ENCODE results near the gene EXOC7.

The EXOC7 gene

DNA sequence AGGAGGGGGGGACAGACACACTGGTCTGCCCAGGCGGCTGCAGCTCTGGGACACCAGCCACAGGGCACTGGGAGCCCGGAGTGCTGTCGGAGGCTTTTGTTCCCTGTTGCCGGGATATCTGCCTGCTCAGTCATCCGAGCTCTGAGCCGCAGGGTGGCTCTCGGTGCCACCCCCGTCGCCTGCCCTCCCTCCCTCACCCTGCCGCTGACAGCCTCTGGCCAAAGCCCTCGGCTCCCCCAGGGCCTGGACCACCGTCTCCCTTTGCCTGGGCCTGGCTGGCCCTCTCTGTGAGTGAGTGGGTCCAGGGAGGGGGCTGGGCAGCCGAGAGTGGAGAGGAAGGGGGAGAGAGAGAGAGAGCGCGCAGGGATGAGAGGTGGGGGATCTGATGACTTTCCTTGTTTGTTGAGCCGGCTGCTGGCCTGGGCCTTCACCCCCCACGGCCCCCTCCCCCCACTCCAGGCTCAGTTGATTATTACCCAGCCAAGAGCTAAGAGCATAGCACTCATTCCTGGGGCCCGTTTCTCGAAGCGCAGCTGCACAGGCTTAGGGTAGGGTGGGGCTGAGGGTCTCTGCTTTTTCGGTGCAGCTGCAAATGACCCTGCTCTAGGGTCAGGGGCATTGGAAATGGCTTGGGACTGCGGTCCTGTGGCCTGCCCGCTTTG lies 34.8 kb upstream of the EXOC7 start:
- DNase-seq (ENCODE audit: low read depth in 2 of 2): no peak

DNA sequence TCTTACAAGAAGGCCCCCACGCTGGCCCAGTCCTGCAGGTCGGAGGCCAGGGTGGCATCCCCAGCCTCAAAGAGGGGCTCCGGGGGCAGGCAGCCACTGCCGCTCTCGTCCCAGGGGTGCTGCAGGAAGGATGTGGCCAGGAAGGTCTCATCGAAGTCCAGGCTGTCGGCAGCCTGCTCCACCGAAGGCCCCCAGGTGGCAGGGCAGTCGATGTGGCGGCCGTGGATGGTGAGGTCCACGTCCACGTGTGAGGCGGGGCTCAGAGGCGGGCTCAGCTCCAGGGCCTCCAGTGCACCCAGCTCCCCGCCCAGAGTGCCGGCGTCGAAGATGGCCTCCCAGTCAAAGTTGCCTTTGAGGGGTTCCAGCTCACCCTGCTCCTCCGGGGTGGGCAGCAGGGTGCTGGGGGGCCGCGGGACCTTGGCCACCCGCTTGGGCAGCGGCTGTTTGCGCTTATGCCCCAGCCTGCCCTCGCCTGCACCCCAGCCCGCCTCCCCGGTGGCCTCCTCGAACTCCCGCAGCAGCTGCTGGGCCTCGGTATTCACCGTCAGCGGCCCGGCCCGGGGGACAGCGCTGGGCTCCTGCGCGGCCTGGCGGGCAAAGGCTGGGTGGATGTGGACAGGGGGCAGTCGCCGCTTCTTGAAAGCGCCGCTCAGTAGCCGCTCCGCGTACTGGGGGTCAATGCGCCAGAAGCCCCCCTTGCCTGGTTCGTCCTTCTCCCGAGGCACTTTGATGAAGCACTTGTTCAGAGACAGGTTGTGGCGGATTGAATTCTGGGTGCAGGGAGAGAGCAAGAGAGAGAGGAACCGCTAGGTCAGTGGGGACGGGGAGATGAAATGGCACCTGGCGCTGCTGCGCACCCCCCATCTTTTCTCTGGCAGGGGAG lies 34.0 kb upstream of the EXOC7 start:
- no peak for DNase-seq (ENCODE audit: low read depth in 2 of 2)

DNA sequence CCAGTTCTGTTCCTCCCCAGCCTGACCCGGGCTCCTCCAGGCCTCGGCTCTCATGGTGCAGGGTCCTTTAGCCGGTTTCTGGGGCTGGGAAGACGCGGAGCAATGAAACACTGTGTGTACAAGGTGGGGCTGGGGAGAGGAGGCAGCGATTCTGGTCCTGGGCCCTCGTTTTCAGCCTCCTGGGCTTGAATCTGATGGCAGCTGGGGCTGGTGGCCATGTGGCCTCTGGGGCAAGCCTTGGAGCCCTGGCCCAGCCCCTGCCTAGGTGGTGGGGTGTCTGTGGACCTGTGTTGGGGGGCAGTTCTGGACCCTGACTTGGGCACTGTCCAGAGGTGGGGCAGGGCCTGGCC lies 33.4 kb upstream of the EXOC7 start:
- no peak for DNase-seq (ENCODE audit: low read depth in 2 of 2)

DNA sequence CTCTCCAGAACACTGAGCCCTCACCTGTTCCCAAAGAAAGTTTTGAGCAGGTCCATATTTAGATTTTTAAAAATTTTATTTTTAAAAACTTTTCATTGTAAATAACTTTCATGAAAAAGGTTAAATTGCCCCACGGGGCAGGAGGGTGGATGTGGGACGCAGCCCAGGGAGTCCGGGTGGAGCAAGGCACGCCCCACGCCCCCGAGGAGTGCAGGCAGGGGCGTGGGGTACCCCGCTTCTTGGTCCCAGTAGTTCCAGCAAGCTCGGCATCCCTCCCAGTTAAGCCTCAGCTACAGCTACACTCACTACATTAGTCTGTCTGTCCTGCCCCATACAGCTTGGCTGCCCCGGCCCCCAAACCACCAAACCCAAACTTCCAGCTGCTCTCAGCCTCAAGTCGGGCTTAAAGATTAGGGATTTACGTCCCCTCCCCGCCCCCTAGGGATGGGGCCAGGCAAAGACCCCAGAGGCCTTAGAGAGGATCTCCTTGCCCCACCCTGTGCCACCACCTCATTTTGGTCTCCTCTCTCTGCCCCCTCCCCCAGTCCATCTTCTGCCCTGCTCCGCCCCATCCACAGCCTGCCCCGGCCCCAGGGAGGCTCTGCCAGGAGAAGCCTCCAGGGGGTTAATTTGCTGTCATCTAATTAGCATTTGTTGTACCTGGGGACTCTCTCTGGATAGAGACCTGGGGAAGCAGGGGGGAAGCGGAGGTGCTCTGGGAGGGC lies 32.9 kb upstream of the EXOC7 start:
- no peak for DNase-seq (ENCODE audit: low read depth in 2 of 2)

DNA sequence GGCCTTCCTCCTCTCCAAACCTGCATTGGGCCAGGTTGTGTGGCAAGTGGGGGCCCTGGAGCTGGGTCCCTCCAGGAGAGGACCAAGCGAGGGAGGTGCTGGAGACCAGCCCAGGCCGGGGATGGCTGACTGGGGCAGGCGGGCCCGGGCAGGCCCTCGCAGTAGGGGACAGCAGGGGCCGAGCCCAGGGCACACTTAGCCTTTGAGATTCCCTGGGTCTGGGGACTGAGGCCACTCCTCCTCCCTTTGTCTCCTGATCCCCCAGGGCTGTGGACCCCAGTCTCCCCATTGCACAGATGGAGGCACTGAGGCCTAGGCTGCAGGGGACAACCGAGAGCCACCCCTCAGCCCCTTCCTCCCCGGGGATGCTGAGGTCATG lies 32.2 kb upstream of the EXOC7 start:
- no peak for DNase-seq (ENCODE audit: low read depth in 2 of 2)

DNA sequence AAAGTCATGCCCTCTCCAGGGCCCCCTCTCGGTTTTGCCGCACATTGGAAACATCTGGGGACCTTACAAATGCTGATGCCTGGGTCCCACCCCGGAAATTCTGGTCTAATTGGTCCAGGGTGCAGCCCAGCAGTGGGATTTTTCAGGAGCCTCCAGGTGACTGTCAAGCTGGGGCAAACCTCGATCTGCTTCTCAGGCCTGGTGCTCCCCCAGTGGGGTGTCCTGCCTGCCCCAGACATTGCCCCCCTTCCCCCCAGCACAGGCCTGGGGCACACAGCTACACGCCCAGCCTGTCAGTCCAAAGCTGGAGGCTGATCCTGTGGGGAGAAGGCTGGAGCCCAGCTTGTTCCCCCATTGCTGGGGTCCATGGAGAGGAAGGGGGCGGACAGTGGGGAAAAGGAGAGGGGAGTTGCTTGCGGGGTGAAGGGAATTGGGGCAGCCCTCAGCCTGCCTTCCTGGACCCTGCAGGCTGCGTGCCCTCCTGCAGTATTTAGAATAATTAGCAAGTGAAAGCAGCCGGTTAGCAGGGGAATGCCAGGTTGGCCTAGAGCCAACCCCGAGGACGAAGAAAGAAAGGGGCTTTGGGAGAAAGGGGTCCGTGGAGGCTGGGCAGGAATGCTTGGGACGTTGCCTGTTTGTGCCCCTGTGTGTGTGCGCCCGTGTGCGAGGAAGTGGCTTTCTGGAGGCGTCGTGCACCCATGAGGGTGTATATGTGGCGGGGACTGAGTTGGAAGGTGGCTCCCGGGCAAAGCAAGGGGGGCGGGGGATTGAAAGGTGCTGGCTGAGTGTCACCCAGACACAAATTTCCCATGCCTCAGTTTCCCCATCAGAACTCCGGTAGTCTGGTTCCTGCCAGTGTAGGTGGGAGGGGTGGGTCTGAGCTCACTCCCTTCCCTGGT lies 31.6 kb upstream of the EXOC7 start:
- DNase-seq (ENCODE audit: low read depth in 2 of 2): no peak

DNA sequence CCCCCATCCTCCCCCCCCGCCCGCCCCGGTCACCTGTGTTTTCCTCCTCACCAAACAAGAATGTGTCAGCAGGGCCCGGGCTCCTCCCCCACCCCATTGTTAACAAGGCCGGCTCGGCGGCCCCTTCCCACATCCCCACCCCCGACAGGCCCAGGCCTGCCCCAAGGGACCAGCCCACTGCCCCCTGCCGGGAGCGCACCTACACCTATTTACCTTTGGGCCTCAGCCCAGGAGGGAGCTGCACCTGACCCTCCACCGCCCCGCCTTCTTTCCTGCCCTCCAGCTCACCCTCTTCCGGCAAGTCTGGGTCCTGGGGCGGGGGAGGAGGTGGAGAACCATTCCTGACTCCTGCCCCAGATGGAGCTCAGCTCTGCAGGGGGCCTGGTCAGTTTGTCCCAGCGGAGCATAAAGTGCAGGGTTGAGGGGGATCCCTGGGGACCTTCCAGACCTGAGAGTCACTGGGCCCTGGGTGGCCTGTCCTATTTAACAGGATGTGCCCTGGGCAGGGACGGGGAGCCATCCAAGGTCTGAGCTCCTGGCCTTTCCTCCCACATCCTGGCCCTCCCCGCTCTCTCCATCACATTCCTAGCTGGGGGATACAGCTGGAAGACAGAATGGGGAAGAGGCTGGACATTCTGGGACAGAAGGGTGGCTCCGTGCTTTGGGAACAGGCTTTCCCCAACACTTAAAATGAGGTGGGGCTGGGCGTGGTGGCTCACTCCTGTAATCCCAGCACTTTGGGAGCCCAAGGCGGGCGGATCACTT lies 29.2 kb upstream of the EXOC7 start:
- DNase-seq (ENCODE audit: low read depth in 2 of 2): no peak

DNA sequence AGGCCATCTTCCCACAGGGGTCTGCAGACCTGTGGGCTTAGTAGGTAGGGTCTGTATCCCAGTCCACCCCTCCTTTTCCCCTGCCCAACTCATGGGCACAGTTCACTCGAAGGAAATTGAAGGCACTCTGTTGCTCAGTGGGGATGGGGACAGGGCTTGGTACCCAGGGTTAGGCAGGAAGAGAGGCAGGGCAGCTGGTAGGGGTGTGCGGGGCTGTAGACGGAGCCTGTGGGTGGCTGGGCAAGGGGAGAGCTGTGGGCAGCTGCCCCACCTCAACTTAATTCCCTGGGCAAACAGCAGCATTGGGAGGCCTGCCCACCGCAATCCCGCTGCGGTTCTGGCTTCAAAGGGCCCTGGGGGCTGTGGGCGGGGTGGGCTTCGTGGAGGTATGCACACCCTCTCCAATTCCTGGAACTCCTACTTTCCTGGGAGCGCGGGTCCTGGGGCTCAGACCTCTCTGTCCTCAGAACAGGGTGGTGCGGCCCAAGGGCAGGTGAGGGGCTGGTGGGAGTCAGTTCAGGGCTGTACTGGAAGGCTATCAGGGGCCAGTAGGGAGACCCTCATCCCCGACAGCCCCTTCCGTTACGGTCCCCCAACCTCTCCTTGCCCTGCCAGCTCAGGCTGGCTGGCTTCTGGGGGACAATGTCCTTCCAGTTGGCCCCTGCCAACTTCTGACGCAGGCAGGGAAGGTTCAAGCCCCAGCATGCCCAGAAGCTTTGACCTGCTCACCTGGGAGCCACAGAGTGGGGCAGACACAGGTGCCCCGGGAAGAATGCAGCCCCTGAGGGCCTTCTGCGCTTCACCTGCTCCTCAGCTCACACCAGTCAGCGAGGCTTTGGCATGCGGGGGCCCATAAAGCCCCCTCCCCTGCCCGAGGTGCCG lies 28.3 kb upstream of the EXOC7 start:
- no peak for DNase-seq (ENCODE audit: low read depth in 2 of 2)

DNA sequence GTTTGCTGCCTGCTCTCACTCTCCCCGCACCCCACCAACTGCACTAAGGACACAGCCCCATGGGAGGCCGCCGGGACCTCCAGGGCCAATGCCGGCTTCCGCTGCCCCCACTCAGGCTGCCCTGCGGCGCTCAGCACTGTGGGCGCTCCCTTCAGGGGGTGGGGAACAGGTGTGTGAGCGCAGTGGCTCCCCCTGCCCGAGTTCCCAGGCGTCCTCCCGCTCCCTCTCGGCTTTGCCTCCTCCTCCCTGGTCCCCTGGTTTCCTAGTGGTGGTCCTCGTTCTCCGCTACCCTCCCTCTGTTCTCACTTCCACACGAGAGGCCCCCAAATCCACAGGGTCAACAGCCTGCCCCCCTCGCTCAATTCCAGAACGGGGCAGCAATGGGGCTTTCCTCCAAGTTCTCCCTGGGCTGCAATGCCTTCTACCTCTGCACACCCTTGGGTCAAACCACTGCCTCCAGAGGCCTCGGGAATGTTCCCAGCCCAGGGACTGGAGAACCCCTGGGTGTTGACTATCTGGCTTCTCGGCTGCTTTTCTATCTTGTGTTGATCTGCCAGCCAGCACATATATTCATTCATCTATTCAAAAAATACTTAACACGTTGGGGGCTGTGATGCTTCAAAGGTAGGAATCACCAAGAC lies 27.6 kb upstream of the EXOC7 start:
- no peak for DNase-seq (ENCODE audit: low read depth in 2 of 2)

DNA sequence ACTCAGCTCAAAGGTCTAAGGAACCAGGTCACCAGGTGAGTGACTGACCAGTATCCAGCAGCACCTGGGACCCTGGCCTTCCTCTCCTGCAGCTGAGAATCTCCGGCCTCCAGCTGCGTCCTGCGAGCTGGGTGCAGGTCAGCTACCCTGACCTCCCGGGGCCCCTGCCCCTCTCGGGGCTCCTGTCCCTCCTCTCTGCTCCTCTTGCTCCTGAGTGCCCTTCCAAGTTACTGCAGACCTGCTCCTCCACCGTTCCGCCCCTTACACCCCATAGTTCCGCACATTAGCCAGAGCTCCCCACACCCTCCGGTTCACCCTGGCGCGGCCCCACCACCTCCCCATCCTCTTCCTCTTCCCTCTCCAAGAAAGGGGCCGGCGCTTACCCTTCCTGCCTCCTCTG lies 26.9 kb upstream of the EXOC7 start:
- no peak for DNase-seq (ENCODE audit: low read depth in 2 of 2)

DNA sequence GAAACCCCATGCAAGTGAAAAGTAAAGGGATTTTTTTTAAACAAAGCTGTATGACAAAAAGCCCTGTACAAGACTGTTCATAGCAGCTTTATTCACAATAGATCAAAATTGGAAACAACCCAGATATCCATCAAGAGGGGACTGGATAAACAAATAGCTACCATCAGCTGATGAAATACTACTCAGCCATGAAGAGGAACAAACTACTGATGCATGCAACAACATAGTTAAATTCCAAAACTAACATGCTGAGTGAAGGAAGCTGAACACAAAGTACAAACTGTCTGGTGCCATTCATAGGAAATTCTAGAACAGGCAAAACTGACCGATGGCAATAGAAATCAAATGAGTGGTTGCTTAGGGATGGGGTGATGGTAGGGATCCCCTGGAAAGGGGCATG lies 22.3 kb upstream of the EXOC7 start:
- no peak for DNase-seq (ENCODE audit: low read depth in 2 of 2)

DNA sequence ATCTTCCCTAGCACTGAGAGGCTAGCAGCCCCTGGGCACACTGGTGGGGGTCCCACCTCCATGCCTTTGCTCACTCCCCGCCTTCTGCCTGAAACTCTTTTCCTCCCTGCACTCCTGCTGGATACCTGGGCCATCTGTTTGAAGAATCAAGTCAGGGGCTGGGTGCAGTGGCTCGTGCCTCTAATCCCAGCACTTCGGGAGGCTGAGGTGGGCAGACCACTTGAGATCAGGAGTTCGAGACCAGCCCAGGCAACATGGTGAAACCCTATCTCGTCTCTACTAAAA lies 21.7 kb upstream of the EXOC7 start:
- DNase-seq (ENCODE audit: low read depth in 2 of 2): no peak

DNA sequence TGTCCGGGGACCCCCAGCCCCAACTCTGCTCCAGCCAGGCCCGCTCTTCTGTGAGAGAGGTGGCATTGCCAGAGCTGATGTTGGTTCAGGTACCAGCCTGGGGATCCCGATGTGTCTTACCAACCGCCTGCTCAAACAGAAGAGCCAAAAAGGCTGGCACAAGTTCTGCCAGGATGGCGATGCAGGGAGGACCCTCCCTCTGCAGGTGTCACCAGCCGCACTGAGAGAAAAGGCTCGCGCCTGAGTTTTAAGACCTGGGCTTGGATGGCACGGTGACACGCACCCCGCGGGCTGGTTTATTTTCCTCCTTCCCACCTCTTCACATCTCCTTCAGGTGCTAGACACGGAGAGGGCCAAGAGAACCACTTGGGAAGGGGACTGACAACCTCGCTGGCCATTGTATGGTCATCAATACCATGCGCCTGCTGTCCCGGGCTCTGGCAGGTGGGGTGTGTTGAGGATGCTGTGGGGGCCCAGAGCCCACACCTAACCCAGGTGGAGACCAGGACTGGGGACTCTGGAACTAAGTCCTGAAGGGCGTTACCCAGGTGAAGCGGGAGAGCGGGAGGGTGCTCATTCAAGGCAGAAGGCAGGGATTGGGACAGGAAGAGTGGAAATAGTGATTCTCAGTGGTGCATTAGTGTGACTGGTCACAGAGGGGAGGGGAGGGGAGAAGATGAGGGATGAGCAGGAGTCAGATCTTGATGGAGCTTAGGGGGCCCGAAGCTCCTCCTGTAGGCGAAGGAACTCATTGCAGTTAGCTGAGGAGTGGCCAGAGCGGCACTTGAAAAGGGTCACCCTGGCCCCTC lies 21.2 kb upstream of the EXOC7 start:
- no peak for DNase-seq (ENCODE audit: low read depth in 2 of 2)

DNA sequence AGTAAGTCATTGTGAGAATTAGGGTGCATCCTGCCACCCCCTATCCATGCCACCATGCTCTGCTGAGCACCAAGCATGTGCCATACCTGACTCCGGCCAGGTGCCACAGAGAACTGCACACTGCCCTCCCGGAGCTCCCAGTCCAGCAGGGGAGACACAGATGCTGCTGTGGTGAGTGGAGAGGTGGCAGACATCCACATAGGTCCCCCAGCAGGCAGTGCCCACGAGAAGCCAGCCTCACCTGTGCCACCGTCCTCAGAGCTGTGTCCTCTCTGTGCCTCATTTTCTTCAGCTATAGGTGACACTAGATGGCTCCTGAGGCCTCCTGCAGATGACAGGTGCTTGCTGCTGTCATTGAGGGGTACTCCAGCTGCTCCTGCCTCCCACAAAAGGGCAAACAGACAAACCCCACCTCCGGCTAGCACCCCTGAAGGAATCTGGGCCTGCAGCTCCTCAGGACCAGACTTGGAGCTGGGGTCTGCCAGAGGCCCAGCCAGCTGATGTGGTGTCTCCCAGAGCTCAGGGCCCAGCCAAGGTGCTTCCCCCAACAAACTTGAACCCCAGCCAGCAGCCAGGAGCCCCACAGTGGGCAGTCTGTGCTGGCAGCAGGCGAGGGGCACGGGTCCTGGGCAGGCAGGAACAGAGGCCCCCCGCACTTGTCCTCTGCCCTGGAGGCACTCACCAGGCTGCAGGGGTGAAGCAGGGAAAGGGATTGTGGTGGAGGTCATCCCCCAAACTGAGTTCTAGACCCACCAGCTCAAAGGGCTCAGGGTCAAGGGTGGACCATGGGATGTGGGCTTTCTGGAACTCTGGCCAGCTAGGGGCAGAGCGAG lies 20.4 kb upstream of the EXOC7 start:
- no peak for DNase-seq (ENCODE audit: low read depth in 2 of 2)

DNA sequence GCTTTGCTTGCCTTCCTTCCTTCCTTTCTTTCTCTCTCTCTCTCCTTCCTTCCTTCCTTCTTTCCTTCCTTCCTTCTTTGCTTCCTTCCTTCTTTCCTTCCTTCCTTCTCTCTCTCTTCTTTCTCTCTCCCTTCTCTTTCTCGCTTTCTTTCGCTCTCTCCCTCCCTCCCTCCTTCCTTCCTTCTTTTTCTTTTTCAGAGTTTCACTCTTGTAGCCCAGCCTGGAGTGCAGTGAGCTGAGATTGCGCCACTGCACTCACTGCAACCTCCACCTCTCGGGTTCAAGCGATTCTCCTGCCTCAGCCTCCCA lies 19.6 kb upstream of the EXOC7 start:
- no peak for DNase-seq (ENCODE audit: low read depth in 2 of 2)

DNA sequence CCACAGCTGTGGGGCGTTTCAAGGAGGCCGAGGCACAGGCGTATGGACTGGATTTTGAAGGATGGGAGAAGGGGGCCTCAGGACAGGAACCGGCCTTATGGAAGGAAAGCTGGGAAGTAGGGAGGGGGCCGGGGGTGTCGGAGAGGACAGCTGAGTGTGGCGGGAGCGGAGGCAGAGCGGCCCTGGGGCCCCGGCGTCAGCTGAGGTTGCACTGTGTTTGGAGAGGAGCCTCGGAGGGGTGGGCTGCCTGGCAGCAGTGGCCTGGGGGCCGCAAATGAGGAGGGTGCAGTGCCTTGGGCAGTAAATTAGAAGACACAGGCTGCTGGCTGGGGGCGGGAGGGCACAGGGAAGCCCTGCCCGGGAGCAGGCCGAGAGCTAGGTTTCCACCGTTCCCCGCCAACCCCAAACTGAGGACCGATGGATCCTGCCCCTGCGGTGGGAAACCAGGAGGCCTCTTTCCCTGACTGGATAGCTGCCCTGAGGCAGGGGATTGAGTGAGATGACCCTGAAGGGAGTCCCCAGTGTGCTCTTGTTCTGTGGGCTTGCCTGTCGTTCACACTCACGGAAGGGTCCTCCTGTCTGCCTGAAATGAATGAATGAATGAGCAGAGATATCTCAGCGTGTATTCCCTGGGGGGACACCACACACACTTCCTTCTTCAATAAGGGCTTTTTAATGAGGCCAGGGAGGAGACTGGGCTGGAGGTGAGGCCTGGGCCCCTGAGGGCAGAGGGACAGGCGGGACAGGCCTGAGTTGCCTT lies 19.0 kb upstream of the EXOC7 start:
- no peak for DNase-seq (ENCODE audit: low read depth in 2 of 2)

DNA sequence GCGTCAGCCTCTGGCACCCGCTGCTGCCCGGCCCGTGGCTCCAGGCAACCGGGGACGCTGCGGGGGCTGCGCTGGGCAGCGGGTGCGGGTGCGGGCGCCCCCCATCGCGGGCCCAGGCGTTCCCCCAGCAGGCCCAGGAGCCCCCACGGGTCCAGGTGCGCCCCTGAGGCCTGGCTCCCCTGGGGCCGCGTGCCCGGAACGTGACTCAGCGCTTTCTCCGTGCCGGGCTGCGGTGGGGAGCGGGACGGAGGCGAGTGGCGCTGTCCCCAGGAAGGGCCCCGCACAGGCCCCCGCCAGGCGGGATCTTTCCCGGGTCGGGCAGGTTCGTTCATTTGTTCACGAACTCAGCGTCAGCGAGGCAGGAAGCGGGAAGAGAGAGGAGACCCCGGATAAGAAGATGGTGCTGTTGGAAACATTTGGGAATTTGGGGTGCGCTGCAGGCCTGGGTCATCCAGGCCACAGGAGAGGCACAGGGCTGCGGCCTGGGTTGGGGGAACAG lies 18.4 kb upstream of the EXOC7 start:
- no peak for DNase-seq (ENCODE audit: low read depth in 2 of 2)
